HepG2 (cell line): ENCODE data around the gene ATP8B4. TPM values are rescaled to one million over a fixed set of nuclear protein-coding genes. Genes with fewer than 3 reads are reported as not detected.

ENCODE experiments used
- FOXJ3 ChIP-seq: sonication (generic); formaldehyde crosslinking; IDR thresholded peaks from 2 replicates; pipeline ENCODE4 v1.4.0; 2020; ENCODE audit warnings: missing genetic modification reagents, mild to moderate bottlenecking, borderline replicate concordance
- HDAC6 ChIP-seq: fragments of 200-600 bp; sonication (generic); IDR thresholded peaks from 2 replicates; pipeline ENCODE4 v1.7.0; 2017; ENCODE audit warnings: mild to moderate bottlenecking, antibody characterized with exemption, low read length, low read depth
- JDP2 ChIP-seq: sonication (generic); formaldehyde crosslinking; IDR thresholded peaks from 2 replicates; pipeline ENCODE4 v1.8.1; 2022; ENCODE audit warnings: missing genetic modification reagents, borderline replicate concordance
- KDM2A ChIP-seq: sonication (generic); formaldehyde crosslinking; IDR thresholded peaks from 2 replicates; pipeline ENCODE4 v1.4.0; 2020; ENCODE audit warnings: low read depth, missing genetic modification reagents, borderline replicate concordance
- POLR2A ChIP-seq, 2 experiments: IDR thresholded peaks; 2 replicates each; pipeline ENCODE4 v1.6.1; 2011; ENCODE audit warnings: low read depth in 2 of 2, low read length in 2 of 2, mild to moderate bottlenecking in 1 of 2, moderate library complexity in 1 of 2; ENCODE audit not compliant: insufficient read depth in 1 of 2
- TEF ChIP-seq: sonication (generic); formaldehyde crosslinking; IDR thresholded peaks from 2 replicates; pipeline ENCODE4 v1.5.0; 2020; ENCODE audit warnings: missing genetic modification reagents
- ZFP91 ChIP-seq: sonication (generic); formaldehyde crosslinking; IDR thresholded peaks from 2 replicates; pipeline ENCODE4 v1.9.0; 2022; ENCODE audit warnings: missing genetic modification reagents, mild to moderate bottlenecking, borderline replicate concordance
- ZNF282 ChIP-seq: fragments of 450-650 bp; IDR thresholded peaks from 2 replicates; pipeline ENCODE4 v1.6.1; 2018; ENCODE audit not compliant: partially characterized antibody
- ZNF331 ChIP-seq: sonication (generic); formaldehyde crosslinking; IDR thresholded peaks from 2 replicates; pipeline ENCODE4 v1.4.0; 2020; ENCODE audit warnings: missing genetic modification reagents
- ZNF512 ChIP-seq: sonication (generic); formaldehyde crosslinking; IDR thresholded peaks from 2 replicates; pipeline ENCODE4 v1.4.0; 2020; ENCODE audit warnings: mild to moderate bottlenecking, missing genetic modification reagents
- polyA plus RNA-seq, 8 experiments: library from polyadenylated mRNA; depleted of rRNA in 3 of 8; stranded (reverse) in 7 of 8; unstranded in 1 of 8; fragments of >200 nt; fragmentation: Illumina TruSeq in 4 of 8; extraction: Trizol in 4 of 8; gene quantifications; 2 replicates each; pipeline versions ENCODE4 v1.2.1 to v1.2.3, GENCODE V29; 2011 to 2016; ENCODE audit warnings: low read depth in 4 of 8, missing spikeins in 1 of 8, mixed read lengths in 1 of 8; ENCODE audit not compliant: insufficient read depth in 1 of 8
- total RNA-seq, 5 experiments: library from RNA; depleted of rRNA; stranded (reverse); fragments of >200 nt; fragmentation: Illumina TruSeq; extraction: Trizol; gene quantifications; 2 replicates each; pipeline ENCODE4 v1.2.3, GENCODE V29; 2016; ENCODE audit warnings: low read depth in 1 of 5

ATP8B4 gene
- total and polyA plus RNA-seq, 2 of the 13 experiments (the other 11 are each of a cell fraction or from before 2014, with no cell fraction given): 0.24 to 0.69 TPM

- no peak for TF ChIP-seq HDAC6
- TF ChIP-seq ZFP91 (CRISPR knock-in tag): 0 out of 2 replicates have a peak, but pooled peaks have one; percentile 20
- no peak for TF ChIP-seq TEF (CRISPR knock-in tag)
- no peak for TF ChIP-seq POLR2A (IDR thresholded peaks at IDR 0.05; ENCODE audit: insufficient read depth in 1 of 2, low read depth in 2 of 2, low read length in 2 of 2)
- TF ChIP-seq ZNF282: no peak
- 0 out of 2 replicates have a peak, but pooled peaks have one; percentile 8 for TF ChIP-seq ZNF331
- TF ChIP-seq ZNF512 (CRISPR knock-in tag): 0 out of 2 replicates have a peak, but pooled peaks have one; percentile 34
- no peak for TF ChIP-seq JDP2 (CRISPR knock-in tag)
- peak; percentile 28; the same call in 1 of the 2 replicates for TF ChIP-seq KDM2A
- 0 out of 2 replicates have a peak, but pooled peaks have one; percentile 43 for TF ChIP-seq FOXJ3 (CRISPR knock-in tag)
- TF ChIP-seq, all 625 proteins: peak for 56
Measured at GRCh38 chr15:50003786-50004334, 115.2 kb downstream of the ATP8B4 start (continued).
